HCT116 (cell line): ENCODE measurements around the gene C16orf82. TPM values are rescaled to one million over a fixed set of nuclear protein-coding genes. Genes with fewer than 3 reads are reported as not detected.

Experiments used
- ATAC-seq: fragments of 200-7000 bp; cut with Tn5 transposase; 2 replicates; pipeline ENCODE4 v1.9.1; 2020; ENCODE audit warnings: mild to moderate bottlenecking, moderate library complexity
- BruUV-seq: library from RNA; stranded (reverse); fragments of 400-500 nt; replicated peaks from 2 replicates; lab custom pipeline; 2021; lab: Mats Ljungman, UMichigan
- CTCF ChIA-PET: fragments of 300-600 bp; sonication (Branson Sonifier 250); formaldehyde crosslinking; loops from one replicate; lab custom pipeline; 2021; ENCODE audit warnings: antibody characterized with exemption; lab: Charles Lee
- POLR2A ChIA-PET: fragments of 300-600, 350-600 bp; sonication (Branson Sonifier 250); formaldehyde crosslinking; loops from one replicate; lab custom pipeline; 2021; ENCODE audit warnings: antibody characterized with exemption; lab: Charles Lee
- RAD21 ChIA-PET, 2 experiments: fragments of 300-600 bp; sonication (Branson Sonifier 250); formaldehyde crosslinking; loops; one replicate each; lab custom pipeline; 2023; ENCODE audit warnings: low total read pairs in 2 of 2; ENCODE audit not compliant: uncharacterized antibody in 2 of 2, unreplicated experiment in 2 of 2, low non-redundant PET in 1 of 2; lab: Charles Lee
- DNase-seq: peaks from one replicate; pipeline ENCODE4 v3.0.0-alpha.2; 2010; ENCODE audit warnings: low read depth, low spot score
- H2AFZ ChIP-seq: fragments of 200-600 bp; shearing (Covaris generic), sonication (generic); 2 replicates; pipeline ENCODE4 v1.6.1; 2017; ENCODE audit warnings: low read depth, mixed run types, mixed read lengths, antibody characterized with exemption, low read length; ENCODE audit not compliant: poor library complexity, severe bottlenecking
- H3K27ac ChIP-seq: 2 replicates; pipeline ENCODE4 v1.5.1; 2012; ENCODE audit warnings: low read depth, low read length
- H3K27me3 ChIP-seq: fragments of 200-600 bp; sonication (generic); 2 replicates; pipeline ENCODE4 v1.6.1; 2016; ENCODE audit warnings: mixed run types, low read length, mixed read lengths; ENCODE audit not compliant: insufficient read depth
- H3K36me3 ChIP-seq, 2 experiments: fragments of 200-500 bp in 1 of 2; fragments of 200-600 bp in 1 of 2; sonication (Bioruptor generic) in 1 of 2; sonication (generic) in 1 of 2; 2 replicates each; pipeline versions ENCODE4 v1.5.1 to v1.6.1; 2014 to 2016; ENCODE audit warnings: low read length in 2 of 2, inconsistent platforms in 1 of 2, mixed read lengths in 1 of 2, mixed run types in 1 of 2; ENCODE audit not compliant: insufficient read depth in 2 of 2, control insufficient read depth in 1 of 2
- H3K4me1 ChIP-seq, 2 experiments: fragments of 200-600 bp in 1 of 2; sonication (generic) in 1 of 2; 2 replicates each; pipeline versions ENCODE4 v1.5.1 to v1.6.1; 2012 to 2017; ENCODE audit warnings: low read length in 2 of 2, inconsistent platforms in 1 of 2, mild to moderate bottlenecking in 1 of 2, mixed read lengths in 1 of 2, mixed run types in 1 of 2, moderate library complexity in 1 of 2; ENCODE audit not compliant: insufficient read depth in 2 of 2, control insufficient read depth in 1 of 2
- H3K4me2 ChIP-seq: fragments of 200-600 bp; sonication (generic); 2 replicates; pipeline ENCODE4 v1.6.1; 2017; ENCODE audit warnings: mixed run types, low read length, mixed read lengths
- H3K4me3 ChIP-seq, 2 experiments: fragments of 200-600 bp in 1 of 2; sonication (generic) in 1 of 2; replicated peaks in 1 of 2; 2 replicates each; pipeline ENCODE4 v1.5.1; 2011 to 2016; ENCODE audit warnings: low read length in 2 of 2, control low read depth in 1 of 2, low read depth in 1 of 2, mild to moderate bottlenecking in 1 of 2, mixed read lengths in 1 of 2, mixed run types in 1 of 2
- H3K79me2 ChIP-seq: fragments of 200-600 bp; sonication (generic); 2 replicates; pipeline ENCODE4 v1.6.1; 2017; ENCODE audit warnings: mild to moderate bottlenecking, mixed run types, low read length, moderate library complexity, mixed read lengths; ENCODE audit not compliant: insufficient read depth
- H3K9ac ChIP-seq: fragments of 200-600 bp; sonication (generic); 2 replicates; pipeline ENCODE4 v1.6.1; 2016; ENCODE audit warnings: low read length, mixed read lengths
- H3K9me2 ChIP-seq: fragments of 200-600 bp; sonication (generic), shearing (Covaris generic); 2 replicates; pipeline ENCODE4 v1.6.1; 2017; ENCODE audit warnings: mixed run types, mild to moderate bottlenecking, moderate library complexity; ENCODE audit not compliant: insufficient read depth
- H3K9me3 ChIP-seq, 2 experiments: fragments of 200-500 bp in 1 of 2; fragments of 200-600 bp in 1 of 2; sonication (Bioruptor generic) in 1 of 2; sonication (generic) in 1 of 2; 2 replicates each; pipeline ENCODE4 v1.6.1; 2014 to 2017; ENCODE audit warnings: low read length in 2 of 2, mixed read lengths in 2 of 2, inconsistent platforms in 1 of 2, low read depth in 1 of 2, mild to moderate bottlenecking in 1 of 2, mixed run types in 1 of 2, moderate library complexity in 1 of 2; ENCODE audit not compliant: control insufficient read depth in 1 of 2, insufficient read depth in 1 of 2
- H4K20me1 ChIP-seq: fragments of 200-600 bp; sonication (generic), shearing (Covaris generic); 2 replicates; pipeline ENCODE4 v1.6.1; 2017; ENCODE audit warnings: mixed run types, mild to moderate bottlenecking, moderate library complexity; ENCODE audit not compliant: insufficient read depth
- CBX3 ChIP-seq: IDR thresholded peaks from 2 replicates; pipeline ENCODE4 v1.6.1; 2012; ENCODE audit warnings: low read depth
- CEBPB ChIP-seq: IDR thresholded peaks from 2 replicates; pipeline ENCODE4 v1.6.1; 2012; ENCODE audit warnings: low read depth
- ELF1 ChIP-seq: IDR thresholded peaks from 2 replicates; pipeline ENCODE4 v1.6.1; 2012; ENCODE audit warnings: low read depth, borderline replicate concordance
- MAX ChIP-seq: IDR thresholded peaks from 2 replicates; pipeline ENCODE4 v1.6.1; 2012
- POLR2A ChIP-seq: IDR thresholded peaks from 2 replicates; pipeline ENCODE4 v1.7.0; 2011; ENCODE audit warnings: borderline replicate concordance; ENCODE audit not compliant: insufficient read depth, insufficient read length; ENCODE audit errors: extremely low read depth
- POLR2AphosphoS5 ChIP-seq: IDR thresholded peaks from 2 replicates; pipeline ENCODE4 v1.6.1; 2011; ENCODE audit warnings: mild to moderate bottlenecking, low read depth, low read length, moderate library complexity
- SP1 ChIP-seq: IDR thresholded peaks from 2 replicates; pipeline ENCODE4 v1.6.1; 2012; ENCODE audit warnings: low read depth
- SRF ChIP-seq: IDR thresholded peaks from 2 replicates; pipeline ENCODE4 v1.6.1; 2012; ENCODE audit warnings: low read depth
- TCF7L2 ChIP-seq: IDR thresholded peaks from 2 replicates; pipeline ENCODE4 v1.7.0; 2011; ENCODE audit warnings: borderline replicate concordance, inconsistent platforms; ENCODE audit not compliant: insufficient read depth, insufficient read length; ENCODE audit errors: extremely low read depth
- YY1 ChIP-seq: IDR thresholded peaks from 2 replicates; pipeline ENCODE4 v1.6.1; 2011; ENCODE audit warnings: low read length, low read depth, moderate library complexity, mild to moderate bottlenecking; ENCODE audit not compliant: insufficient replicate concordance; ENCODE audit errors: extremely low read depth
- ZFX ChIP-seq: fragments of 450-650 bp; IDR thresholded peaks from 2 replicates; pipeline ENCODE4 v1.6.1; 2017
- intact Hi-C: fragments of 100-400 bp; cut with micrococcal nuclease; formaldehyde crosslinking; loops from 2 replicates; pipeline ENCODE4 v1.10.0; 2022
- total RNA-seq: library from RNA; stranded (reverse); gene quantifications from one replicate; pipeline ENCODE4 v1.2.1, GENCODE V29; 2021; ENCODE audit not compliant: unreplicated experiment
- TF ChIP-seq, protein P1 (sequence below): IDR thresholded peaks from 2 replicates; pipeline ENCODE4 v1.6.1; 2012; ENCODE audit warnings: low read depth

Gene C16orf82
- total RNA-seq, 1 experiment from 2014 or later = not detected

DNA sequence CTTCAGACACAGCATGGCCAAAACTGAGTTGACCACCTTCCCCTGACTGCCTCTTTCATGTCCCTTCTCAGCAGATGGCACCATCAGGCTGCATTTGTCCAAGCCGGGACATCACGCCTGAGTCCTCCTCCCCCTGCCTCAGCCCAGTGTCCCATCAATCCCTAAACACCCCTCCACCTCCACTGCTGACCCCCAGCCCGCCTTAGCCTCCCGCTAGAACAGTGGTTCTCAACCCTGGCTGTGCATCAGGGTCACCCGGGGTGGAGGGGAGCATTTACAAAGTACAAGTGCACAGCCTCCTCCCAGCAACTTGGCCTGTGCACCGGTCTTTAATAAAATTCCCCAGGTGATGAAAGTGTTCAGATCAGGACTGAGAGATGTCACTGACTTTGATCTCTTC lies 4.0 kb downstream of the C16orf82 start:
- no TSS peak for BruUV-seq
- no peak overlapping the region for H2AFZ ChIP-seq
- H3K4me2 ChIP-seq = no peak overlapping the region
- no peak overlapping the region for H3K4me3 ChIP-seq
- H3K4me1 ChIP-seq = no peaks in the 10 kb centered on the region
- H3K27me3 ChIP-seq = peaks cover 4% of the 10 kb centered on the region; the same call in 1 of the 2 replicates
- no peak for ATAC-seq
- H4K20me1 ChIP-seq = no peaks in the 10 kb centered on the region
- intact Hi-C loops = no loop called here
- ChIA-PET RAD21 (no interaction called here), CTCF (no interaction called here), POLR2A (no interaction called here)
- no peaks in the 10 kb centered on the region for H3K9me3 ChIP-seq
- no peak for DNase-seq
- H3K36me3 ChIP-seq = no peaks in the 10 kb centered on the region
- H3K79me2 ChIP-seq = no peaks in the 10 kb centered on the region
- no peaks in the 10 kb centered on the region for H3K9me2 ChIP-seq
- TF ChIP-seq ZFX (no peak), POLR2A (no peak), TCF7L2 (no peak), ELF1 (no peak), SRF (no peak), YY1 (no peak), CBX3 (no peak), CEBPB (no peak), SP1 (no peak), POLR2AphosphoS5 (no peak), MAX (no peak)
- TF ChIP-seq, protein P1, sequence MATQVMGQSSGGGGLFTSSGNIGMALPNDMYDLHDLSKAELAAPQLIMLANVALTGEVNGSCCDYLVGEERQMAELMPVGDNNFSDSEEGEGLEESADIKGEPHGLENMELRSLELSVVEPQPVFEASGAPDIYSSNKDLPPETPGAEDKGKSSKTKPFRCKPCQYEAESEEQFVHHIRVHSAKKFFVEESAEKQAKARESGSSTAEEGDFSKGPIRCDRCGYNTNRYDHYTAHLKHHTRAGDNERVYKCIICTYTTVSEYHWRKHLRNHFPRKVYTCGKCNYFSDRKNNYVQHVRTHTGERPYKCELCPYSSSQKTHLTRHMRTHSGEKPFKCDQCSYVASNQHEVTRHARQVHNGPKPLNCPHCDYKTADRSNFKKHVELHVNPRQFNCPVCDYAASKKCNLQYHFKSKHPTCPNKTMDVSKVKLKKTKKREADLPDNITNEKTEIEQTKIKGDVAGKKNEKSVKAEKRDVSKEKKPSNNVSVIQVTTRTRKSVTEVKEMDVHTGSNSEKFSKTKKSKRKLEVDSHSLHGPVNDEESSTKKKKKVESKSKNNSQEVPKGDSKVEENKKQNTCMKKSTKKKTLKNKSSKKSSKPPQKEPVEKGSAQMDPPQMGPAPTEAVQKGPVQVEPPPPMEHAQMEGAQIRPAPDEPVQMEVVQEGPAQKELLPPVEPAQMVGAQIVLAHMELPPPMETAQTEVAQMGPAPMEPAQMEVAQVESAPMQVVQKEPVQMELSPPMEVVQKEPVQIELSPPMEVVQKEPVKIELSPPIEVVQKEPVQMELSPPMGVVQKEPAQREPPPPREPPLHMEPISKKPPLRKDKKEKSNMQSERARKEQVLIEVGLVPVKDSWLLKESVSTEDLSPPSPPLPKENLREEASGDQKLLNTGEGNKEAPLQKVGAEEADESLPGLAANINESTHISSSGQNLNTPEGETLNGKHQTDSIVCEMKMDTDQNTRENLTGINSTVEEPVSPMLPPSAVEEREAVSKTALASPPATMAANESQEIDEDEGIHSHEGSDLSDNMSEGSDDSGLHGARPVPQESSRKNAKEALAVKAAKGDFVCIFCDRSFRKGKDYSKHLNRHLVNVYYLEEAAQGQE = no peak
- no peak overlapping the region for H3K27ac ChIP-seq
- no peak overlapping the region for H3K9ac ChIP-seq
